Hepatocyte (in vitro differentiated cells): ENCODE measurements around the gene GPR183.

Source experiments
- EZH2 ChIP-seq: fragments of 200-600 bp; sonication (generic); IDR thresholded peaks from 2 replicates; pipeline ENCODE4 v1.6.1; 2016; ENCODE audit warnings: antibody characterized with exemption, mild to moderate bottlenecking, borderline replicate concordance
- EZH2phosphoT487 ChIP-seq: fragments of 200-600 bp; sonication (generic); IDR thresholded peaks from one replicate; pipeline ENCODE4 v1.6.1; 2018; ENCODE audit warnings: antibody characterized with exemption, mild to moderate bottlenecking, low read depth, moderate library complexity; ENCODE audit not compliant: unreplicated experiment, severe bottlenecking
- TF ChIP-seq, protein P1 (sequence below): fragments of 200-600 bp; sonication (generic); IDR thresholded peaks from 2 replicates; pipeline ENCODE4 v1.5.1; 2016; ENCODE audit warnings: antibody characterized with exemption, mild to moderate bottlenecking; ENCODE audit not compliant: poor library complexity

DNA sequence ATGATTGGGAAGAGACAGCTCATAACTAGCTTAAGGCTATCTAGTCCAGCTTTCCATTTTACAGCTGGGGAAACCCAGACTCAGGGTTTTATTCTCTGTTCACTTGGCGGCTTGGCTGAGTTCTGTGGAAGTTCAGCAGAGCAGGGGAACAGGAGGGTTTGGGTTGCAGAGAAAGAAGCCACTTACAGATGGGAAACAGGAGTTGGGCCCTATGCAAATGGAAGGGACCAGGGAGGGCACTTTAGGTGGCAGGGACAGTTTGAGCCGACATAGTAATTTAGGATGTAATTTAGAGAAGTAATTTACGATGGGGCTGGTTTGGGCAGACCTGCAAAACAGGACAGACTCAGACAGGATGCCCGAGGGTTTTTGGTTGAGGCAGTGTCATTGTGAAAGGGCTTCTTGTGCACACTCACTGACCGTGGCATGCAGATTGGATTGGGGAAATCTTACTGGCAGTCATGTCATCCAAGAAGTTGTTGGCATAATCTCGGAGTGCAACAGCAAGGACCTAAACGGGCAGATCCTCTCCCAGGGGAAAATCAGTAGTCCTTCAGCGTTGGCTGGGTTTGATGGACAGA is 47.3 kb upstream of the GPR183 start:
- no peak for TF ChIP-seq EZH2phosphoT487
- TF ChIP-seq, protein P1, sequence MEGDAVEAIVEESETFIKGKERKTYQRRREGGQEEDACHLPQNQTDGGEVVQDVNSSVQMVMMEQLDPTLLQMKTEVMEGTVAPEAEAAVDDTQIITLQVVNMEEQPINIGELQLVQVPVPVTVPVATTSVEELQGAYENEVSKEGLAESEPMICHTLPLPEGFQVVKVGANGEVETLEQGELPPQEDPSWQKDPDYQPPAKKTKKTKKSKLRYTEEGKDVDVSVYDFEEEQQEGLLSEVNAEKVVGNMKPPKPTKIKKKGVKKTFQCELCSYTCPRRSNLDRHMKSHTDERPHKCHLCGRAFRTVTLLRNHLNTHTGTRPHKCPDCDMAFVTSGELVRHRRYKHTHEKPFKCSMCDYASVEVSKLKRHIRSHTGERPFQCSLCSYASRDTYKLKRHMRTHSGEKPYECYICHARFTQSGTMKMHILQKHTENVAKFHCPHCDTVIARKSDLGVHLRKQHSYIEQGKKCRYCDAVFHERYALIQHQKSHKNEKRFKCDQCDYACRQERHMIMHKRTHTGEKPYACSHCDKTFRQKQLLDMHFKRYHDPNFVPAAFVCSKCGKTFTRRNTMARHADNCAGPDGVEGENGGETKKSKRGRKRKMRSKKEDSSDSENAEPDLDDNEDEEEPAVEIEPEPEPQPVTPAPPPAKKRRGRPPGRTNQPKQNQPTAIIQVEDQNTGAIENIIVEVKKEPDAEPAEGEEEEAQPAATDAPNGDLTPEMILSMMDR = no peak
- no peak for TF ChIP-seq EZH2
